ENCODE measurements around the gene PTPRF. TPM values are rescaled to one million over a fixed set of nuclear protein-coding genes. Genes with fewer than 3 reads are reported as not detected.

Gene PTPRF
- total and polyA plus RNA-seq, 11 donors: 0.91 to 74.1 (median 5.8) TPM

DNA sequence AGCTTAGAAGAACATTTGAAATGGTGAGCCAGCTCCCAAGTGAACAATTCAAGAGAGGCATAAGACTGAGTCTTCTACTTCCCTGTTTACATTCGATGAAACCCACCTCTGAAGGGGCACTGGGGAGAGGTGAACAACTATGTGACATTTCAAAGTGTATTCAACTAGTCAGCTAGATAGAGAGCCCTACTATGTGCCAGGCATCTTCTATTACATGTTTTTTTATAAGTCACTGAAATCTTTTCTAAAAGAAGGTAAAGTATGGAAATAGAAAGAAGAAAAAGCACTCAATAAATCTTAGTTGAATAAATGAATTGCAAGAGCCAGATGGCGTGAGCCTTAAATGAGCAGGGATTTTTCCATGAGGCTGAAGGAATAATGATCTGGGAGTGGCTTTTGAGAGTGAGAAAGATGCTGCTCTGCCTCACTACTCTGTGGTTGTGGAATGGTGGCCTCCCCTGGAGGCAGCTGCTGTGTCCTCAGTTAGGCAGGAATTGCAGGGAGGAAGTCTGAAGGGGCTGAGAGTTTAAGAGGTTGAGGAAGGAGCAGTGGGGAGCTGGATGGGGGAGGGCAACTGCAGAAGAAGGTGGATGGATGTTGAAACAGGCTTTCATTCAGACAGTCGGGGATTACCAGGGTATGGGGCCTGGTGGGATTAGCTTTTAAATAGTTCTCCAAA, 10.4 kb upstream of the PTPRF start:
- no peaks in the 10 kb centered on the region for H3K4me1 ChIP-seq
- peaks cover 0 to 42% (median 6%) of the 10 kb centered on the region in 9 donors for H3K27me3 ChIP-seq
- H3K36me3 ChIP-seq: no peaks in the 10 kb centered on the region
- no peak overlapping the region for H3K27ac ChIP-seq
- intact Hi-C loops (cut with DNase I): loop anchor here in 8 of 10 donors (10.0 kb wide), 6 partner anchors 135 to 535 kb away; partner anchors contain the start of genes ARTN (in 3 of the 8) and KDM4A (in 2 of the 8)
- no peak for DNase-seq
- TF ChIP-seq POLR2A (IDR thresholded peaks at IDR 0.05): no peak
- TF ChIP-seq, protein P1, sequence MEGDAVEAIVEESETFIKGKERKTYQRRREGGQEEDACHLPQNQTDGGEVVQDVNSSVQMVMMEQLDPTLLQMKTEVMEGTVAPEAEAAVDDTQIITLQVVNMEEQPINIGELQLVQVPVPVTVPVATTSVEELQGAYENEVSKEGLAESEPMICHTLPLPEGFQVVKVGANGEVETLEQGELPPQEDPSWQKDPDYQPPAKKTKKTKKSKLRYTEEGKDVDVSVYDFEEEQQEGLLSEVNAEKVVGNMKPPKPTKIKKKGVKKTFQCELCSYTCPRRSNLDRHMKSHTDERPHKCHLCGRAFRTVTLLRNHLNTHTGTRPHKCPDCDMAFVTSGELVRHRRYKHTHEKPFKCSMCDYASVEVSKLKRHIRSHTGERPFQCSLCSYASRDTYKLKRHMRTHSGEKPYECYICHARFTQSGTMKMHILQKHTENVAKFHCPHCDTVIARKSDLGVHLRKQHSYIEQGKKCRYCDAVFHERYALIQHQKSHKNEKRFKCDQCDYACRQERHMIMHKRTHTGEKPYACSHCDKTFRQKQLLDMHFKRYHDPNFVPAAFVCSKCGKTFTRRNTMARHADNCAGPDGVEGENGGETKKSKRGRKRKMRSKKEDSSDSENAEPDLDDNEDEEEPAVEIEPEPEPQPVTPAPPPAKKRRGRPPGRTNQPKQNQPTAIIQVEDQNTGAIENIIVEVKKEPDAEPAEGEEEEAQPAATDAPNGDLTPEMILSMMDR (IDR thresholded peaks at IDR 0.05): no peak
- ATAC-seq: no peak
- no peaks in the 10 kb centered on the region for H3K9me3 ChIP-seq
- 76 to 78% (median 77%) methylated on average over 3 of the region's 3 CpGs for WGBS, 4 donors
- no peak overlapping the region for H3K4me3 ChIP-seq

DNA sequence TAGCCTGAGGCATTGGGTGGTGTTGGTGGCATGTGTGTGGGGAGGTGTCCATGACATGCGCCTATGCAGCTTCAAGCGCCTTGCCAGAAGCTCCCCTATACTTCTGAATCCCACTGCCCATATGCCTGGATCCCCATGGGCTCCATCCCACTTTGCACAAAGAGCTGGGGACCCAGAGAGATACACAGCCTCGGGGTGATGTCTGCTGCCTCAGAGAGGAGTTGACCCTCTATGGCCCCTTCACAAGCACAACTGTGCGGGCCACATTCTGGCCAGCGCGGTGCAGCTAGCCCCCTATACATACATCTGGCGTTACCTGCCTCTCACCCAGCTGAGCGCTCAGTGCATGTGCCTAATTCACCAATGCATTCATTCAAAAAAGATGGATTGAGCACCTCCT, 9.6 kb upstream of the PTPRF start:
- Histone ChIP-seq H3K27me3 (peaks cover 0 to 42% (median 6%) of the 10 kb centered on the region in 9 donors), H3K36me3 (no peaks in the 10 kb centered on the region), H3K4me3 (no peak overlapping the region), H3K4me1 (no peaks in the 10 kb centered on the region), H3K27ac (no peak overlapping the region), H3K9me3 (no peaks in the 10 kb centered on the region)
- ATAC-seq: no peak
- DNase-seq: no peak
- no peak for TF ChIP-seq POLR2A (IDR thresholded peaks at IDR 0.05)
- TF ChIP-seq, protein P1 (IDR thresholded peaks at IDR 0.05): no peak
- intact Hi-C loops (cut with DNase I): loop anchor here in 8 of 10 donors (10.0 kb wide), 6 partner anchors 134 to 534 kb away; partner anchors contain the start of genes ARTN (in 3 of the 8) and KDM4A (in 2 of the 8)
- WGBS, 4 donors: 90 to 100% (median 96%) methylated on average over 8 of the region's 8 CpGs

DNA sequence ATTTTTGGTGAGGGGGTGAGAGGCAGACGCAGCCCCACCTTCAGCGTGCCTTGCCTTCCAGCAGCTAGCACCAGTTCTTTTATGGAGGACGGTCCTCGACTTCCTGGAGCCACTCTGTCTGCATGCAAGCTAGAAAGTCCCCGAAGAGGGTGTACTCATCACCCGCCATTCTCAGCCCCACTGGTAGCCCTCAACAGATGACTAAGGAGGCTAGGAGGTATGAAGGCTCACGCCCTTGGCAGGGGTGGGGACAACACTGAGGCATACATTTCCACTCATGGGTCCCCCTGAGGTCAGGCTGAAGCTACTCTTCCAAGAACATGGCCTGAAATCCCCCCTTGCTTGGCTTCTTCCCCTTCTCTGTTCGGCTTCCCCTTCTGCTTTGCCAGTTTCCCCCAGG, 8.9 kb upstream of the PTPRF start:
- intact Hi-C loops (cut with DNase I): loop anchor here in 8 of 10 donors (10.0 kb wide), 6 partner anchors 133 to 533 kb away; partner anchors contain the start of genes ARTN (in 3 of the 8) and KDM4A (in 2 of the 8)
- no peak for DNase-seq
- Histone ChIP-seq H3K4me3 (no peak overlapping the region), H3K27me3 (peaks cover 0 to 42% (median 6%) of the 10 kb centered on the region in 9 donors), H3K9me3 (no peaks in the 10 kb centered on the region), H3K27ac (no peak overlapping the region), H3K4me1 (no peaks in the 10 kb centered on the region), H3K36me3 (no peaks in the 10 kb centered on the region)
- no peak for ATAC-seq
- WGBS, 4 donors: 74 to 82% (median 80%) methylated on average over 7 to 8 of the region's 8 CpGs
- TF ChIP-seq, protein P1 (IDR thresholded peaks at IDR 0.05): no peak
- TF ChIP-seq POLR2A (IDR thresholded peaks at IDR 0.05): no peak

DNA sequence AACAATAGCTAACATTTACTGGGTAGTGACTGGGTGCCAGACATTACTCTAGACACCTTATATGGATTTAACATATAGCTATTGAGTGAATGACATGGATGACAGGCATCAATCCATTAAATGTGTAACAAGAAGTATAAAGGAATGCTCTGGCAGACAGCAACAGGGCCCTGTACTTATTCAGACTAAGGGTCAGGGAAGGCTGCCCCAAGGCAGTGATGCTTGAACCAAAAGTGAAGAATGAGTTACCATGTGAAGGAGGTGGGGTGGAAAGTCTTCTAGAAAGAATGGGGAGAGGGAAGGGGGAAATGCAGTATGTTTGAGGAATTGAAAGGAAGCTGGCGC, 8.3 kb upstream of the PTPRF start:
- no peak overlapping the region for H3K27ac ChIP-seq
- no peak for DNase-seq
- no peak overlapping the region for H3K4me3 ChIP-seq
- 87 to 90% (median 88%) methylated on average over 1 of the region's 1 CpG for WGBS, 4 donors
- intact Hi-C loops (cut with DNase I): loop anchor here in 8 of 10 donors (10.0 kb wide), 6 partner anchors 132 to 532 kb away; partner anchors contain the start of genes ARTN (in 3 of the 8) and KDM4A (in 2 of the 8)
- TF ChIP-seq, protein P1 (IDR thresholded peaks at IDR 0.05): no peak
- TF ChIP-seq POLR2A (IDR thresholded peaks at IDR 0.05): no peak
- no peak for ATAC-seq
- no peaks in the 10 kb centered on the region for H3K9me3 ChIP-seq
- H3K36me3 ChIP-seq: no peaks in the 10 kb centered on the region
- H3K4me1 ChIP-seq: no peaks in the 10 kb centered on the region
- peaks cover 0 to 42% (median 6%) of the 10 kb centered on the region in 9 donors for H3K27me3 ChIP-seq
